Right kidney (tissue), 1 donor: Measurements from ENCODE around the gene PRR19.
"Not testable (repeated sequence)": the region's sequence is repeated elsewhere in the genome, so short reads cannot be mapped to it uniquely, and the experiment has no call there.

Experiments
- DNase-seq: peaks from one replicate; pipeline ENCODE4 v3.0.0-alpha.2; 2016

Gene PRR19

GRCh38 chr19:42325896-42326771, 24.2 kb downstream of the PRR19 start:
- DNase-seq: no peak

GRCh38 chr19:42326969-42327368, 25.0 kb downstream of the PRR19 start:
- no peak for DNase-seq

GRCh38 chr19:42327381-42327780, 25.4 kb downstream of the PRR19 start:
- DNase-seq: no peak

GRCh38 chr19:42328106-42328505, 26.2 kb downstream of the PRR19 start:
- no peak for DNase-seq

GRCh38 chr19:42328854-42329253, 26.9 kb downstream of the PRR19 start:
- DNase-seq: no peak

GRCh38 chr19:42330241-42330711, 28.3 kb downstream of the PRR19 start:
- no peak for DNase-seq

- DNase-seq: not testable (repeated sequence)
Observed at GRCh38 chr19:42331333-42331732, 29.4 kb downstream of the PRR19 start.

- no peak for DNase-seq
Observed at GRCh38 chr19:42332059-42332458, 30.1 kb downstream of the PRR19 start.

GRCh38 chr19:42333018-42333417, 31.1 kb downstream of the PRR19 start:
- no peak for DNase-seq

- DNase-seq: no peak
Observed at GRCh38 chr19:42333975-42334696, 32.2 kb downstream of the PRR19 start.

GRCh38 chr19:42334697-42335373, 32.9 kb downstream of the PRR19 start:
- DNase-seq: no peak

- no peak for DNase-seq
Observed at GRCh38 chr19:42335374-42335936, 33.5 kb downstream of the PRR19 start.

GRCh38 chr19:42335971-42336370, 34.0 kb downstream of the PRR19 start:
- DNase-seq: no peak

- not testable (repeated sequence) for DNase-seq
Observed at GRCh38 chr19:42339126-42339860, 37.4 kb downstream of the PRR19 start.

GRCh38 chr19:42339922-42340321, 38.0 kb downstream of the PRR19 start:
- not testable (repeated sequence) for DNase-seq

GRCh38 chr19:42343344-42344110, 41.6 kb downstream of the PRR19 start:
- no peak for DNase-seq

- DNase-seq: no peak
Observed at GRCh38 chr19:42344336-42344893, 42.5 kb downstream of the PRR19 start.

- no peak for DNase-seq
Observed at GRCh38 chr19:42345191-42345812, 43.4 kb downstream of the PRR19 start.

GRCh38 chr19:42348211-42348610, 46.3 kb downstream of the PRR19 start:
- no peak for DNase-seq
